HG03439 (cell line): ENCODE results near the gene MPPED1.

Experiments
- ATAC-seq: cut with Tn5 transposase; IDR thresholded peaks from one replicate; pipeline ENCODE4 v1.9.1; 2021; ENCODE audit warnings: mild to moderate bottlenecking, moderate library complexity; ENCODE audit not compliant: unreplicated experiment

Gene MPPED1

DNA sequence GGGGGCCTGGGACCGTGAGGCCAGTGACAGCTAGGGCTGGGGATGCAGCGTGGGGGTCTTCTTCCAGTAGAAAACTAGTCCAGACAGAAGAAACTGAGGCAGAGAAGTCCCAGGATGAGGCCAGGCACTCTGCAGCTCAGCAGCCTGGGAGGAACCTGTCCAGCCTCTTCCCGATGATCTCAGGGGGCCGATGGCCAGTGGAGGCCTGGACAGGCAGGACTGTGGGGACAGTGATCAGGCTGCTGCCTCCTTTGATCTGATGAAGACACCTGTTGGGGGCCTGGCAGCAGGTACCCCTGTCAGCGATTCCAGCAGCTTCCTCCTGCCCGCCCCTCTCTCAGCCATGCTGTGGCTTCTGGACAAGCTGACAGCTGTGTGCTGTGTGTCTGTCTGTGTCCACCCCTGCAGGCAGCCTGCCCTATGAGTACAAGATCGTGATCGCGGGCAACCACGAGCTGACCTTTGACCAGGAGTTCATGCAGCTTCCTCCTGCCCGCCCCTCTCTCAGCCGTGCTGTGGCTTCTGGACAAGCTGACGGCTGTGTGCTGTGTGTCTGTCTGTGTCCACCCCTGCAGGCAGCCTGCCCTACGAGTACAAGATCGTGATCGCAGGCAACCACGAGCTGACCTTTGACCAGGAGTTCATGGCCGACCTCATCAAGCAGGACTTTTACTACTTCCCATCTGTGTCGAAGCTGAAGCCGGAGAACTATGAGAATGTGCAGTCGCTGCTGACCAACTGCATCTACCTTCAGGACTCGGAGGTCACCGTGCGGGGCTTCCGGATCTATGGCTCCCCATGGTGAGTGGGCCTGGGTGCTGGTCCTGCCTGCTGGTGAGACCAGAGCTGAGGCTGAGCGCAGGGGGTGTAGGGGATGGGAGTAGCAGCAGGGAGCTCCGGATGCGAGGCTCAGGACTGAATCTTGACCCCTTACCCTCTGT is 62.6 kb downstream of the MPPED1 start:
- ATAC-seq, result no peak

- ATAC-seq, result no peak
These were observed 63.8 kb downstream of the MPPED1 start for GRCh38 chr22:43475549-43476076.

DNA sequence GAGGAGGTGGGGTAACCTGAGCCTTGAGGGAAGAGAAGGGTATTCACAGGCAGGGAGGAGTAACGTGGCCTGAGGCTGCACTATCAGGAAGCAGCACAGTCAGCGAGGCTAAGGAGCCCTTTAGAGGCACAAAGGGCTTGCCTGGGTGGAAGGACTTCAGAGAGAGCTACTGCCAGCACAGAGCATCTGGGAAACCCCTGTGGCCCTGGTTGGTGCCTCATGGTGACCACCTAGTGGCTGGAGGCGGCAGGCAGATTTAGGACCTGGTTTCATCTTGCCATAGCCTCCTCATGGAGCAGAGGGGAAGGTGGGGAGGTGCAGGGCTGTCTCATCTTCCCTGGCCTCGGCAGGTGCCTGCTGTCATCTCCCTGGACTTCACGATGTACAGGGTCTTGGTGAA is 64.5 kb downstream of the MPPED1 start:
- no peak for ATAC-seq

DNA sequence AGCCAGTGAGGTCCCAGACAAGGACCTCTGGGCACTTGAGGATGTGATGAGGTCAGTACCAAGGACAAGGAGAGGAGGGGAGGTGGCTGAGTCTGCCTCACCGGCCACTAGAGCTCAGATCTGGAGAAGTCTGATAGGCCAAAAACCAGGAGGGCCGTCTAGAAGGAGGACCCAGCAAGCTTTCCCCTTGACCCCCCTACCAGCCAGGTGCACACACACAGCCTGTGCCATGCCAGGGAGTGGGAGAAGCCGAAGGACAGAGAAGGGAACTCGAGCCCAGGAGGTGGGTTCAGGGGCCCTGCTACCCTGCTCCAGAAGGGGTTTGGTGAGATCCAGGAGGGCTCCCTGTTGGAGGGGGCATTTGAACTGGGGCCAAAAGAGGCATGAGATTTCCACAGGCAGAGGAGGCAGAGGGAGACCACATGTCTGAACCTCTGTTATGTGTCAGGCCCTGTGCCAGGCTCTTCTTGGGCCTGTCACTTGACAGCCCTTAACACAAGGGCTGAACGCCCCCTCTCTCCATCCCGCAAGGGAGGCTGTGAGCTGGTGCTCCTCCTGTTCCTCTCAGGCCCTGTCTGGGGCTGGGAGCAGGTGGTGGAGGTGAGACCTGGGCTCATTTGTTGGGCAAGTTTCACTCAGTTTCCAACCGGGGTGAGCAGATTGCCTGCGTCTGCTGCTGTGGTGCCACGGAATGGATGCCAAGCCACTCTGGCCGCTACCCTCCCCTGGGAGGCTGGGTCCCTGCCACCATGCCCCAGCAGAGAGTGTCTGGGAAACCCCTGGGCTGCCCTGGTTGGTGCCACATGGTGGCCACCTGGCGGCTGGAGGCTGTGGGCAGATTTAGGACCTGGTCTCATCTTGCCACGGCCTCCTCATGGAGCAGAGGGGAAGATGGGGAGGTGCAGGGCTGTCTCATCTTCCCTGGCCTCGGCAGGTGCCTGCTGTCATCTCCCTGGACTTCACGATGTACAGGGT is 65.2 kb downstream of the MPPED1 start:
- no peak for ATAC-seq

DNA sequence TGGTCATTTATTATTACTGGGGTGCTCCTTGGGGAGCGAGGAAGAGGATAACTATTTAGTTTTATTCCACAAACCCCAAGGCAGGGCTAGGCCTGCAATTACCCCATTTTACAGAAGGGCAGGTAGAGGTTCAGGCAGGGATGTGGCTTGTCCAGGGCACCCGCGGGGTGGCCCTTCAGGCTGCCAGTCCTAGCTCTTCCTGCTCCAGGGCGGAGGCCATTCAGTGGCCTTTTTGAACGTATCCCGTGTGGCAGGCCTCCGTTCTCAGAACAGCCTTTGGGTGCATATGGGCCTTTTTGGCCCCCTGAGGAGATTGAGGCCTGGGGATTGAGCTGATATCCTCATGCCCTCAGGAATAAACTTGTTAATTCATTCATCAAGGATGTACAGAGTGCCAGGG is 66.2 kb downstream of the MPPED1 start:
- ATAC-seq, result no peak

DNA sequence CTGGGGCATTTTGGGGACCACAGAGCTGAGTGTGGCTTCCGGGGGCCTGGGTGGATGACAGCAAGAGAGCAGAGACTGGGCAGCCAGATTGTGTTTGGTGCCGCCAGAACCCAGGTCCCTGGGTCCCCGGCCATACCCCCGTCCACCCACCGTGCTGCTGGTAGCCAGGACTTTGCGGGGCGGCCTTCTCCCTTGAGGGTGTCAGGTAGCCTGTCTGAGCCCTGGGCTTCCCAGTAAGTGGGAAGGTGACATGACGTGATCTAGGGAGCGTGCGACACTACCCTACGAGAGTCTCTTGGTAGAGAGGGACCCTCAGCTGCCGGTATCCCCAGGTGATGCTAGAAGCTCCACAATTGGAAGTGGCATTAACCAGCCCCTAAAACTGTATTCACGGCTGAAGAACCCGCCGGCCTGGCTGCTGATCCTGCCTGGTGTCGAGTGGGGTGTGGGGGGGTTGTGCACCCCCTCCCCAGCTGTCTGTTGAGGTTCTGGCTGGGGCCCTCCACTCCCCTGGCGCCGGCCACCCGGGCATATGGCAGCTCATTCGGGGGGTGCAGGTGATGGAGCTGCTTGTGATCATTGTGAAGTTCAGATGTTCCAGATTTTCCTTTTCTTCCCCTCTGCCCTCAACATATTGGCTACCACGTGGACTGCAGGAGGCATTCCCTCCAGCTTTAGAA is 66.9 kb downstream of the MPPED1 start:
- no peak for ATAC-seq

GRCh38 chr22:43479301-43479950 is 67.6 kb downstream of the MPPED1 start:
- no peak for ATAC-seq

- no peak for ATAC-seq
These were observed 68.1 kb downstream of the MPPED1 start for GRCh38 chr22:43479962-43480361.

- no peak for ATAC-seq
These were observed 69.9 kb downstream of the MPPED1 start for GRCh38 chr22:43481568-43482317.

- ATAC-seq, result no peak
These were observed 70.5 kb downstream of the MPPED1 start for GRCh38 chr22:43482318-43482625.

DNA sequence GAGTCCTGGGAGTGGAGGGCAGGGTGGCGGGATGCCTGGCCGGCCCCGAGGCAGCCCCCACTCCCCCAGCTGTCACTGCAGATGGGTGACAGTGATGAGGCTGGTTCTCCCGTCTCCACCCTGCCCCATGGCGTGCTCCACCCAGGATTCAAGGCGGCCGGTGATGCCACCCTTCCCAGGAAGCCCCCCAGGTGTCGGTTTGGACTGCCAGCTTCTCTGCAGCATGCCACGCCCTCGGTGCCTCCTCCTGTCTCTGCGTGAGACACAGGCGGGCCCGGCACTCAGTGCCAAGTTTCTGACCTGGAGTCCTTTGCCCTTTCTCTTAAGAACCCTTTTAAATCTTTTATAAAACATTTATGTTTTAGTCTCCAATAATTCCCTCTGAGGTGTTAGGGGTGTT is 71.5 kb downstream of the MPPED1 start:
- no peak for ATAC-seq

- ATAC-seq, result no peak
These were observed 71.9 kb downstream of the MPPED1 start for GRCh38 chr22:43483669-43484068.

DNA sequence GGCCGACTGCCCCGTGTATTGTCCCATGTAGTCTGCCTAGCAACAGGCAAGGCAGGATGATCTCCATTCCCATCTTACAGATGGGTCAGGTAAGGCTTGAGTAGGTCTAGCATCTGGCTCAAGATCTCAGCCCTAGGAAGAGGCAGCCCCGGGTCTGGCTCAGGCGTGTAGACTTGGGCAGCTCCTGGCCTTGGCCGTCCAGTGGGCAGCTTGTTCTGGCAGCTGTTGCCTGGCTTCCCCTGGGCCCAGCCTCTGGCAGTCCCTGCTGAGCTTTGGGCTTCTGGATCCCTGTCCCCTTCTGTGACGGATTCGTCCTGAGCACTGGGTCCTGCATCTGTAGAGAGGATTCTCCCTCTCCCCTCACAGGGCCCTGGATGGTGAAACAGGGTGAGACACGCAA is 72.4 kb downstream of the MPPED1 start:
- ATAC-seq, result no peak

GRCh38 chr22:43485502-43486089 is 73.8 kb downstream of the MPPED1 start:
- no peak for ATAC-seq

- no peak for ATAC-seq
These were observed 75.7 kb downstream of the MPPED1 start for GRCh38 chr22:43487311-43488030.

- no peak for ATAC-seq
These were observed 76.4 kb downstream of the MPPED1 start for GRCh38 chr22:43488031-43488866.

- no peak for ATAC-seq
These were observed 77.1 kb downstream of the MPPED1 start for GRCh38 chr22:43488937-43489336.

- ATAC-seq, result no peak
These were observed 78.5 kb downstream of the MPPED1 start for GRCh38 chr22:43490311-43490710.
